ENCODE measurements around the gene COMMD7. TPM values are rescaled to one million over a fixed set of nuclear protein-coding genes. Genes with fewer than 3 reads are reported as not detected.
A peak's percentile ranks its signal among the peaks of the same experiment; 100 is the strongest.

The COMMD7 gene
- total and polyA plus RNA-seq, 9 of the 15 experiments (the other 6 are each of a cell fraction or from before 2014, with no cell fraction given): 11.9 to 69.1 (median 34.7) TPM

DNA sequence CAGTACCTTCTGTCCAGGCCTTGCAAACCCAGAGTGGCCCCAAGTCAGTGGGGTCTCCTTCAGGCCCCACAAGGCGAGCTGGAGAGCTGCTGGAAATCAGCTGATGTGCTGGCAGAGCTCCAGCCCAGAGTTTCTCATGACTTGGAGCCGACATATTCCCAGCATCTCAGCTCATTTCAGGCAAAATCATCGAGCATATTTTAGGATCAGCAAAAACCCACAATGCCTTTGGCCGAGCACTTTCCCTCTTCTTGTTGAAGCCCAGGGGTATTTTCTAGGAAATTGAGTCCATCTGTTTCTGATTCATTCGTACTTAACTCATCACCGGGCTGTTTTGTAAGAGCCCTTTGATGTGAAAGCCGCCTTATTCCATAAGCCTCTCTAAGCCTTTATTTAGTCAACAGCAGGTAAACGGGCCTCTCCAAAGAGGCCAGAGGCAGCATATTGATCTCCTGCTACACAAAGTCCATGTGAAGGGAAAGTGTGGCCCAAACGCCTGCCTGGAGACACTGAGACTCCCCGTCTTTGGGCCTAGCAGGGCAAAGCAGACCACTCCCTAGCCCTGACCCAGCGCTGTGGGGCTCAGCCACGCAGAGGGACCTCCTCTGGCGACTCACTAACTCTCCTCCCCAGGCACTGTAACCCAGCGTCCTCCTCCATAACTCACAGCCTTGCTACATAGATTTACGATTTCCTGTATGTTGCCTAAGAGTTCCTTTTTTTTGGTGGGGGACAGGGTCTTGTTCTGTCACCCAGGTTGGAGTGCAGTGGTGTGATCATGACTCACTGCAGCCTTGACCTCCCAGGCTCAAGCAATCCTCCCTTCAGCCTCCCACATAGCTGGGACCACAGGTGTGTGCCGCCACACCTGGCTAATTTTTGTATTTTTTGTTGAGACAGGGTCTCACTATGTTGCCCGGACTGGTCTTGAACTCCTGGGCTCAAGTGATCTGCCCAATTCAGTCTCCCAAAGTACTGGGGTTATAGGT is 57.4 kb downstream of the COMMD7 start (continued):
- TF ChIP-seq SAFB (IDR thresholded peaks at IDR 0.05; ENCODE audit: borderline replicate concordance, low read depth, low read length) (no peak), RBM34 (IDR thresholded peaks at IDR 0.05; ENCODE audit: borderline replicate concordance, insufficient read depth, low read length) (no peak), ZC3H11A (IDR thresholded peaks at IDR 0.05; ENCODE audit: low read depth, low read length) (no peak), PHF8 (IDR thresholded peaks at IDR 0.05; ENCODE audit: borderline replicate concordance, low read length) (0 out of 2 replicates have a peak, but pooled peaks have one; percentile 20), HNRNPL (IDR thresholded peaks at IDR 0.05; ENCODE audit: low read depth, low read length) (no peak), PML (IDR thresholded peaks at IDR 0.05; ENCODE audit: low read length) (no peak), IRF1 (CRISPR knock-in tag; IDR thresholded peaks at IDR 0.05; ENCODE audit: borderline replicate concordance) (no peak), TEAD4 (IDR thresholded peaks at IDR 0.05; ENCODE audit: low read length) (no peak; the same call in 1 of the 2 replicates), TEAD4 (CRISPR knock-in tag; IDR thresholded peaks at IDR 0.05; ENCODE audit: borderline replicate concordance) (no peak), MTA2 (IDR thresholded peaks at IDR 0.05; ENCODE audit: low read depth) (no peak), KDM5B (IDR thresholded peaks at IDR 0.05; ENCODE audit: insufficient replicate concordance, low read depth, low read length) (no peak), NR4A1 (CRISPR knock-in tag; IDR thresholded peaks at IDR 0.05) (no peak), NR4A1 (tag; IDR thresholded peaks at IDR 0.05) (no peak), RNF2 (IDR thresholded peaks at IDR 0.05) (peak; percentile 52; the same call in 1 of the 2 replicates), MYBL2 (IDR thresholded peaks at IDR 0.05; ENCODE audit: low read depth) (no peak), MYBL2 (CRISPR knock-in tag; IDR thresholded peaks at IDR 0.05; ENCODE audit: borderline replicate concordance) (no peak), NCOA6 (IDR thresholded peaks at IDR 0.05) (no peak), SRSF9 (IDR thresholded peaks at IDR 0.05; ENCODE audit: borderline replicate concordance, low read depth, low read length) (no peak), MITF (IDR thresholded peaks at IDR 0.05) (0 out of 2 replicates have a peak, but pooled peaks have one; percentile 42), FOSL1 (tag; conservative IDR thresholded peaks at IDR 0.05) (peak; percentile 48)
- TF ChIP-seq, protein P1, sequence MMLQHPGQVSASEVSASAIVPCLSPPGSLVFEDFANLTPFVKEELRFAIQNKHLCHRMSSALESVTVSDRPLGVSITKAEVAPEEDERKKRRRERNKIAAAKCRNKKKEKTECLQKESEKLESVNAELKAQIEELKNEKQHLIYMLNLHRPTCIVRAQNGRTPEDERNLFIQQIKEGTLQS (IDR thresholded peaks at IDR 0.05): peak; percentile 79
- TF ChIP-seq, protein P1 (CRISPR knock-in tag; conservative IDR thresholded peaks at IDR 0.05): no peak
- TF ChIP-seq, protein P2, sequence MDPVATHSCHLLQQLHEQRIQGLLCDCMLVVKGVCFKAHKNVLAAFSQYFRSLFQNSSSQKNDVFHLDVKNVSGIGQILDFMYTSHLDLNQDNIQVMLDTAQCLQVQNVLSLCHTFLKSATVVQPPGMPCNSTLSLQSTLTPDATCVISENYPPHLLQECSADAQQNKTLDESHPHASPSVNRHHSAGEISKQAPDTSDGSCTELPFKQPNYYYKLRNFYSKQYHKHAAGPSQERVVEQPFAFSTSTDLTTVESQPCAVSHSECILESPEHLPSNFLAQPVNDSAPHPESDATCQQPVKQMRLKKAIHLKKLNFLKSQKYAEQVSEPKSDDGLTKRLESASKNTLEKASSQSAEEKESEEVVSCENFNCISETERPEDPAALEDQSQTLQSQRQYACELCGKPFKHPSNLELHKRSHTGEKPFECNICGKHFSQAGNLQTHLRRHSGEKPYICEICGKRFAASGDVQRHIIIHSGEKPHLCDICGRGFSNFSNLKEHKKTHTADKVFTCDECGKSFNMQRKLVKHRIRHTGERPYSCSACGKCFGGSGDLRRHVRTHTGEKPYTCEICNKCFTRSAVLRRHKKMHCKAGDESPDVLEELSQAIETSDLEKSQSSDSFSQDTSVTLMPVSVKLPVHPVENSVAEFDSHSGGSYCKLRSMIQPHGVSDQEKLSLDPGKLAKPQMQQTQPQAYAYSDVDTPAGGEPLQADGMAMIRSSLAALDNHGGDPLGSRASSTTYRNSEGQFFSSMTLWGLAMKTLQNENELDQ (CRISPR knock-in tag; IDR thresholded peaks at IDR 0.05; ENCODE audit: borderline replicate concordance): no peak
